A549 (cell line): ENCODE measurements around the gene MEI4.

Experiments used
- JUN ChIP-seq, 2 experiments: fragments of >200 bp; sonication (Bioruptor Twin); formaldehyde crosslinking; IDR thresholded peaks; 2 replicates in 1 of 2; 3 replicates in 1 of 2; pipeline ENCODE4 v1.6.1; 2016 to 2017
- MAFK ChIP-seq: fragments of 450-650 bp; IDR thresholded peaks from 2 replicates; pipeline ENCODE4 v1.6.1; 2014; ENCODE audit not compliant: partially characterized antibody
- MAZ ChIP-seq: fragments of 150-350 bp; IDR thresholded peaks from 2 replicates; pipeline ENCODE4 v1.6.1; 2014; ENCODE audit warnings: antibody characterized with exemption, low read depth, low read length, borderline replicate concordance
- RNF2 ChIP-seq: fragments of 200-600 bp; sonication (generic); IDR thresholded peaks from 2 replicates; pipeline ENCODE4 v1.6.1; 2016; ENCODE audit warnings: low read depth, mild to moderate bottlenecking, antibody characterized with exemption, moderate library complexity, borderline replicate concordance
- ZC3H11A ChIP-seq: fragments of 450-650 bp; IDR thresholded peaks from 2 replicates; pipeline ENCODE4 v1.6.1; 2014; ENCODE audit warnings: antibody characterized with exemption, mild to moderate bottlenecking
- ZFP36 ChIP-seq: fragments of 450-650 bp; IDR thresholded peaks from 2 replicates; pipeline ENCODE4 v1.6.1; 2014; ENCODE audit warnings: borderline replicate concordance; ENCODE audit not compliant: partially characterized antibody
- TF ChIP-seq, protein P1 (sequence below): fragments of >200 bp; sonication (Bioruptor Twin); formaldehyde crosslinking; IDR thresholded peaks from 3 replicates; pipeline ENCODE4 v1.5.1; 2016

- TF ChIP-seq RNF2 (no peak), ZFP36 (no peak), MAZ (no peak), MAFK (no peak), ZC3H11A (no peak), JUN (IDR thresholded peaks at IDR 0.05) (no peak)
- TF ChIP-seq, protein P1, sequence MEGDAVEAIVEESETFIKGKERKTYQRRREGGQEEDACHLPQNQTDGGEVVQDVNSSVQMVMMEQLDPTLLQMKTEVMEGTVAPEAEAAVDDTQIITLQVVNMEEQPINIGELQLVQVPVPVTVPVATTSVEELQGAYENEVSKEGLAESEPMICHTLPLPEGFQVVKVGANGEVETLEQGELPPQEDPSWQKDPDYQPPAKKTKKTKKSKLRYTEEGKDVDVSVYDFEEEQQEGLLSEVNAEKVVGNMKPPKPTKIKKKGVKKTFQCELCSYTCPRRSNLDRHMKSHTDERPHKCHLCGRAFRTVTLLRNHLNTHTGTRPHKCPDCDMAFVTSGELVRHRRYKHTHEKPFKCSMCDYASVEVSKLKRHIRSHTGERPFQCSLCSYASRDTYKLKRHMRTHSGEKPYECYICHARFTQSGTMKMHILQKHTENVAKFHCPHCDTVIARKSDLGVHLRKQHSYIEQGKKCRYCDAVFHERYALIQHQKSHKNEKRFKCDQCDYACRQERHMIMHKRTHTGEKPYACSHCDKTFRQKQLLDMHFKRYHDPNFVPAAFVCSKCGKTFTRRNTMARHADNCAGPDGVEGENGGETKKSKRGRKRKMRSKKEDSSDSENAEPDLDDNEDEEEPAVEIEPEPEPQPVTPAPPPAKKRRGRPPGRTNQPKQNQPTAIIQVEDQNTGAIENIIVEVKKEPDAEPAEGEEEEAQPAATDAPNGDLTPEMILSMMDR, result no peak
Observed at GRCh38 chr6:77962070-77962469, 309.2 kb downstream of the MEI4 start.
